CD14-positive monocyte (primary cell): ENCODE measurements around the gene TMEM169. TPM values are rescaled to one million over a fixed set of nuclear protein-coding genes. Genes with fewer than 3 reads are reported as not detected.

Source experiments
- DNase-seq, 3 donors: peaks; one replicate each; pipeline ENCODE4 v3.0.0-alpha.2; 2011 to 2022
- H2AFZ ChIP-seq: 2 replicates; pipeline ENCODE4 v1.6.0; 2012; ENCODE audit warnings: mild to moderate bottlenecking, low read depth, low read length, inconsistent platforms; ENCODE audit not compliant: insufficient read depth, poor library complexity, severe bottlenecking
- H3K27ac ChIP-seq, 2 donors: 1 replicate in 1 of 2; 2 replicates in 1 of 2; pipeline ENCODE4 v1.5.1; 2012 to 2013; ENCODE audit warnings: low read length in 2 of 2, control low read depth in 1 of 2, inconsistent platforms in 1 of 2, low read depth in 1 of 2, mild to moderate bottlenecking in 1 of 2
- H3K27me3 ChIP-seq, 2 donors: one replicate each; pipeline versions ENCODE4 v1.6.0 to v1.6.1; 2011 to 2013; ENCODE audit warnings: low read length in 2 of 2; ENCODE audit not compliant: control insufficient read depth in 2 of 2, insufficient read depth in 2 of 2
- H3K36me3 ChIP-seq, 2 donors: replicated peaks in 1 of 2; 1 replicate in 1 of 2; 2 replicates in 1 of 2; pipeline versions ENCODE4 v1.5.1 to v1.6.1; 2012 to 2013; ENCODE audit warnings: low read length in 2 of 2, control low read depth in 1 of 2, inconsistent platforms in 1 of 2, mild to moderate bottlenecking in 1 of 2; ENCODE audit not compliant: insufficient read depth in 2 of 2, control insufficient read depth in 1 of 2
- H3K4me1 ChIP-seq, 2 donors: 1 replicate in 1 of 2; 2 replicates in 1 of 2; pipeline versions ENCODE4 v1.5.1 to v1.6.1; 2012 to 2013; ENCODE audit warnings: low read length in 2 of 2, control low read depth in 1 of 2, inconsistent platforms in 1 of 2, mild to moderate bottlenecking in 1 of 2, moderate library complexity in 1 of 2; ENCODE audit not compliant: insufficient read depth in 2 of 2, control insufficient read depth in 1 of 2
- H3K4me2 ChIP-seq: replicated peaks from 2 replicates; pipeline ENCODE3; 2012; ENCODE audit warnings: low read length, moderate library complexity, mild to moderate bottlenecking; ENCODE audit not compliant: poor library complexity, severe bottlenecking; ENCODE audit errors: extremely low read depth
- H3K4me3 ChIP-seq, 3 experiments: fragments of 200-600 bp in 1 of 3; sonication (generic) in 1 of 3; replicated peaks in 1 of 3; 1 replicate in 2 of 3; 2 replicates in 1 of 3; pipeline ENCODE4 v1.5.1; 2011 to 2013; ENCODE audit warnings: low read length in 3 of 3, mild to moderate bottlenecking in 3 of 3, control low read depth in 2 of 3, low read depth in 2 of 3, inconsistent platforms in 1 of 3, moderate library complexity in 1 of 3
- H3K79me2 ChIP-seq: 2 replicates; pipeline ENCODE4 v1.6.0; 2012; ENCODE audit warnings: mild to moderate bottlenecking, control low read depth, inconsistent platforms, low read length, moderate library complexity; ENCODE audit not compliant: insufficient read depth
- H3K9ac ChIP-seq: 2 replicates; pipeline ENCODE4 v1.6.0; 2017; ENCODE audit warnings: low read length, mild to moderate bottlenecking; ENCODE audit not compliant: insufficient read depth, poor library complexity, severe bottlenecking
- H3K9me3 ChIP-seq, 2 donors: replicated peaks in 1 of 2; 1 replicate in 1 of 2; 2 replicates in 1 of 2; pipeline versions ENCODE4 v1.5.1 to v1.6.1; 2012 to 2013; ENCODE audit warnings: low read length in 2 of 2, control low read depth in 1 of 2; ENCODE audit not compliant: control insufficient read depth in 1 of 2, insufficient read depth in 1 of 2
- H4K20me1 ChIP-seq: 2 replicates; pipeline ENCODE4 v1.6.0; 2012; ENCODE audit warnings: mild to moderate bottlenecking, low read length, control low read depth, moderate library complexity; ENCODE audit not compliant: insufficient read depth
- H3K27ac Mint-ChIP-seq, 7 donors: one replicate each; pipeline ENCODE4 v1.8.0; 2020; ENCODE audit warnings: mild to moderate bottlenecking in 7 of 7, mixed read lengths in 7 of 7, moderate library complexity in 6 of 7, inconsistent platforms in 2 of 7
- H3K27me3 Mint-ChIP-seq, 3 donors: one replicate each; pipeline ENCODE4 v1.8.0; 2021 to 2022; ENCODE audit warnings: low read depth in 3 of 3, mild to moderate bottlenecking in 3 of 3, mixed read lengths in 3 of 3, moderate library complexity in 3 of 3, inconsistent platforms in 1 of 3
- H3K36me3 Mint-ChIP-seq, 2 donors: one replicate each; pipeline ENCODE4 v1.8.0; 2020; ENCODE audit warnings: mixed read lengths in 2 of 2, inconsistent platforms in 1 of 2, mild to moderate bottlenecking in 1 of 2
- H3K4me1 Mint-ChIP-seq: one replicate; pipeline ENCODE4 v1.8.0; 2020; ENCODE audit warnings: mild to moderate bottlenecking, mixed read lengths
- H3K4me3 Mint-ChIP-seq, 2 donors: one replicate each; pipeline ENCODE4 v1.8.0; 2020; ENCODE audit warnings: mild to moderate bottlenecking in 2 of 2, mixed read lengths in 2 of 2, moderate library complexity in 1 of 2
- H3K9me3 Mint-ChIP-seq, 7 donors: one replicate each; pipeline ENCODE4 v1.8.0; 2020 to 2022; ENCODE audit warnings: mixed read lengths in 7 of 7, mild to moderate bottlenecking in 6 of 7, moderate library complexity in 6 of 7, inconsistent platforms in 2 of 7
- WGBS: methylation state at CpG from one replicate; pipeline ENCODE4 v1.1.5; 2013; ENCODE audit warnings: missing lambda C conversion rate; ENCODE audit not compliant: insufficient coverage; 5-methylcytosine and 5-hydroxymethylcytosine counted together
- intact Hi-C, 2 donors: fragments of 100-400 bp; cut with micrococcal nuclease; formaldehyde crosslinking; loops; one replicate each; pipeline versions ENCODE4 v1.15.0 to v1.15.1; 2023
- polyA plus RNA-seq, 3 donors: library from polyadenylated mRNA; depleted of rRNA in 1 of 3; unstranded in 2 of 3; stranded (reverse) in 1 of 3; fragments of 300-500 nt in 2 of 3; fragments of >200 nt in 1 of 3; fragmentation: Illumina TruSeq in 2 of 3; gene quantifications; 1 replicate in 2 of 3; 2 replicates in 1 of 3; pipeline ENCODE4 v1.2.3, GENCODE V29; 2012 to 2021
- TF ChIP-seq, protein P1 (sequence below): fragments of 200-600 bp; IDR thresholded peaks from one replicate; pipeline ENCODE4 v1.8.0; 2022; ENCODE audit warnings: antibody characterized with exemption, mild to moderate bottlenecking

TMEM169 gene
- polyA plus RNA-seq, 3 donors: 0.24 to 0.92 (median 0.74) TPM

DNA sequence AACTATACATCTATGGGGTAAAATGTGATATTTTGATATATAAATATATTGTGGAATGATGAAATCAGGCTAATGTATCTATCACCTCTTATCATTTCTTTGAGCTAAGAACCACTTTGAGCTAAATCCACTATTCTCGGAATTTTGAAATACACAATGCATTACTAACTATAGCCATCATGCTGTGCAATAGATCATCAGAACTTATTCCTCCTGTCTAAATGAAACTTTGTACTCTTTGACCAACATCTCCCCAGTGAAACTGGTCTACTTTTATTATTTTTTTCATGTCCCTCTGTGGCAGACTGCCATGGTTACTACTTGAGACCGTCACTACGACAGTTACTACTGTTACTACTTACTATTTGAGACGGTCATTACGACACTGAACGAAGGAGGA is 11.5 kb upstream of the TMEM169 start:
- Mint-ChIP-seq H3K27ac (no peak overlapping the region), H3K9me3 (no peaks in the 10 kb centered on the region), H3K27me3 (peaks cover 0 to 3% (median 1%) of the 10 kb centered on the region in 3 donors), H3K4me3 (no peak overlapping the region), H3K4me1 (peaks cover 10% of the 10 kb centered on the region), H3K36me3 (peaks cover 38 to 40% of the 10 kb centered on the region in 2 donors)
- H3K9me3 ChIP-seq: no peaks in the 10 kb centered on the region
- intact Hi-C loops: no loop called here
- H3K4me2 ChIP-seq: no peak overlapping the region
- no peaks in the 10 kb centered on the region for H4K20me1 ChIP-seq
- H3K4me3 ChIP-seq: no peak overlapping the region
- no peaks in the 10 kb centered on the region for H3K4me1 ChIP-seq
- H3K79me2 ChIP-seq: no peaks in the 10 kb centered on the region
- 100% methylated on average over 1 of the region's 6 CpGs for WGBS
- H2AFZ ChIP-seq: no peak overlapping the region
- H3K36me3 ChIP-seq: peaks cover 8 to 29% of the 10 kb centered on the region in 2 donors
- DNase-seq: no peak
- no peak overlapping the region for H3K27ac ChIP-seq
- TF ChIP-seq, protein P1, sequence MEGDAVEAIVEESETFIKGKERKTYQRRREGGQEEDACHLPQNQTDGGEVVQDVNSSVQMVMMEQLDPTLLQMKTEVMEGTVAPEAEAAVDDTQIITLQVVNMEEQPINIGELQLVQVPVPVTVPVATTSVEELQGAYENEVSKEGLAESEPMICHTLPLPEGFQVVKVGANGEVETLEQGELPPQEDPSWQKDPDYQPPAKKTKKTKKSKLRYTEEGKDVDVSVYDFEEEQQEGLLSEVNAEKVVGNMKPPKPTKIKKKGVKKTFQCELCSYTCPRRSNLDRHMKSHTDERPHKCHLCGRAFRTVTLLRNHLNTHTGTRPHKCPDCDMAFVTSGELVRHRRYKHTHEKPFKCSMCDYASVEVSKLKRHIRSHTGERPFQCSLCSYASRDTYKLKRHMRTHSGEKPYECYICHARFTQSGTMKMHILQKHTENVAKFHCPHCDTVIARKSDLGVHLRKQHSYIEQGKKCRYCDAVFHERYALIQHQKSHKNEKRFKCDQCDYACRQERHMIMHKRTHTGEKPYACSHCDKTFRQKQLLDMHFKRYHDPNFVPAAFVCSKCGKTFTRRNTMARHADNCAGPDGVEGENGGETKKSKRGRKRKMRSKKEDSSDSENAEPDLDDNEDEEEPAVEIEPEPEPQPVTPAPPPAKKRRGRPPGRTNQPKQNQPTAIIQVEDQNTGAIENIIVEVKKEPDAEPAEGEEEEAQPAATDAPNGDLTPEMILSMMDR: no peak
- H3K27me3 ChIP-seq: no peaks in the 10 kb centered on the region
- H3K9ac ChIP-seq: no peak overlapping the region

DNA sequence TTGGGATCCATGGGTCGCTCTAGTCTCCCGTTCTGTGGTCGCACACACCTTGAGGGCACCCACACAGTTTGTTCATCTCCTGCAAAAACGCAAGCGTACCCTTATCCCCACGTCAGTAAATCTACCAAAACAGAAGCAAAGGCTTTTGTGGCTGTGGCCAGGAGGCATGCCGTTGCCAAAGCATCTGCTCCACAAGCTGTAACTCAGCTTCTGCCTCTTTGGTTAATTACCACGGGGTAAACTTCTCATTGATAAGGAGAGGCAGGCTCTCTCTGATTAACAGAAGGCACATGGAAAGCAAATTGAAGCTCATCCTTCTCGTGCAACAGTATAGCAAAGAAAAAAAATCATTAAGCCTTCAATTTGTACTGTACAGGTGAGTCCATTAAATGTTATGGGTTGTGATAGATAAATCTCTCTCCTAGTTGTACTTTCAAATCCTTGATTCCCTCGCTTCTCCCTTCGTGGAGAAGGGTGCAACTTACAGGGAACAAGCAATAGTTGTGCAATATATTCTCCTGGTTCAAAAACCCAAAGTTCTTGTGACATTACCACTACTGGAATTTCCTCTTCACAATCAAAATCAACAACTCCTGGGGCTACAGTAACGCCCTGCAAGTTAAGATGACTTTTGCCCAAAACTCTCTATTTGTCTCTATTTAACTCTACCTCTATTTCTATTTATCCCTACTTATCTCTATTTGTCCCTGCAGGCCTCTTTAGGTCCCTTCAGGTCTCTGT is 10.4 kb upstream of the TMEM169 start:
- no peaks in the 10 kb centered on the region for H3K79me2 ChIP-seq
- Mint-ChIP-seq H3K27ac (peak overlapping the region in 1 of 7 donors; percentile 58), H3K9me3 (no peaks in the 10 kb centered on the region), H3K4me1 (peaks cover 12% of the 10 kb centered on the region), H3K27me3 (peaks cover 0 to 3% (median 1%) of the 10 kb centered on the region in 3 donors), H3K36me3 (peaks cover 37 to 38% of the 10 kb centered on the region in 2 donors), H3K4me3 (no peak overlapping the region)
- H3K27ac ChIP-seq: no peak overlapping the region
- DNase-seq: no peak
- no peak overlapping the region for H3K9ac ChIP-seq
- intact Hi-C loops: no loop called here
- no peak overlapping the region for H3K4me2 ChIP-seq
- H3K9me3 ChIP-seq: no peaks in the 10 kb centered on the region
- H3K36me3 ChIP-seq: peaks cover under 1 to 19% of the 10 kb centered on the region in 2 donors
- H3K27me3 ChIP-seq: no peaks in the 10 kb centered on the region
- no peaks in the 10 kb centered on the region for H3K4me1 ChIP-seq
- no peak overlapping the region for H2AFZ ChIP-seq
- TF ChIP-seq, protein P1: no peak
- 100% methylated on average over 7 of the region's 12 CpGs for WGBS
- H3K4me3 ChIP-seq: no peak overlapping the region
- H4K20me1 ChIP-seq: no peaks in the 10 kb centered on the region
